ENCODE data around the gene SLC25A6.
"Not testable (repeated sequence)": the region's sequence is repeated elsewhere in the genome, so short reads cannot be mapped to it uniquely, and the experiment has no call there.

The SLC25A6 gene

DNA sequence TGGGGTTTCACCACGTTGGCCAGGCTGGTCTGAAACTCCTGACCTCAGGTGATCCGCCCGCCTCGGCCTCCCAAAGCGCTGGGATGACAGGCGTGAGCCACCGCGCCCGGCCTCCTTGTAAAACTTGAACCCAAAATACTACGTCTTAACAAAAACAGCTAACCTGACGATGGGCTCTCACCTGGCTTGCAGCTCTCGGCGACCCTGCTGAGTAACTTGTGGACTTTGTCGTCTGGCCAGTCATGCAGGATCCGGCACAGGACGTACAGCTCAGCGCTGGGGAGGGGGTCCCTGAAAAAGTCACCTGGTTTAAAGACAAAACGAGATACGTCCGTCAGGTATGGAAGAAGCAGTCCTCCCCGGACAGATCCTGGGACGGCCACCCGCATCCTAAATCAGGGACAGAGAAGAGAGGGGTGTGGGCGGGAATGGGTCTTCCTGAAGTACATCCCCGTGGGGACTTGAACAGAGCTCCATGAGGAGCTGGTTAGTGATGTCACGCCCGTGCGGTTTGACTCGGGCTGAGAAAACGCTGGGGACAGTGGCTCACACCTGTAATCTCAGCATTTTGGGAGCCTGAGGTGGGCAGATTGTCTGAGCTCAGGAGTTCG is 20.7 kb upstream of the SLC25A6 start:
- no peak for DNase-seq

DNA sequence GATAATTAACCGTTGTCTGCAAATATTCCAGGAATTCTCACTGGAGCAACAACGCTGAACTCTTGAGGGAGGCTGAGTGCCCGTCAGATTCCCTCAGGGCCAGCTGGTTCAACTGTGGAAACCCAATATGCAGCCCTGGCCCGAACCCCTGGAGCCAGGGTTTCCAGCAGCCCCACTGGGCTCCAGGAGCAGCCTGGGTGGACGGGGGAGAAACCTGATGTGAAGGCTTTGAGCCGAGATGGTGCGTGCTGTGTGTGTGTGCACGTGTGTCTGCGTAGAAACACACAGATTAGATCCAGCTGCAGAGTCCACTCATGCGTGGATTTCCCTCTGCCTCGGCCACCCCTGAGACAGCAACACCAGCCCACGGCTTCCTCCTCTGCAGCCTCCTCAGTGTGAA is 19.4 kb upstream of the SLC25A6 start:
- no peak for DNase-seq

DNA sequence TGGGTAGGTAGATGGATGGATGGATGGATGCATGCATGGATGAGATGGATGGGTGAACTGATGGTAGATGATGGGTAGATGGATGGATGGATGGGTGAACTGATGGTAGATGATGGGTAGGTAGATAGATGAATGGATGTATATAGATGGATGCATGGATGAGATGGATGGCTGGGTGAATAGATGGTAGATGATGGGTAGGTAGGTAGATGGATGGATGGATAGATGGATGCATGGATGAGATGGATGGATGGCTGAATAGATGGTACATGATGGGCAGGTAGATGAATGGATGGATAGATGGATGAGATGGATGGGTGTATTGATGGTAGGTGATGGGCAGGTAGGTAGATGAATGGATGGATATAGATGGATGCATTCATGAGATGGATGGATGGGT is 15.1 kb upstream of the SLC25A6 start:
- no peak for DNase-seq

DNA sequence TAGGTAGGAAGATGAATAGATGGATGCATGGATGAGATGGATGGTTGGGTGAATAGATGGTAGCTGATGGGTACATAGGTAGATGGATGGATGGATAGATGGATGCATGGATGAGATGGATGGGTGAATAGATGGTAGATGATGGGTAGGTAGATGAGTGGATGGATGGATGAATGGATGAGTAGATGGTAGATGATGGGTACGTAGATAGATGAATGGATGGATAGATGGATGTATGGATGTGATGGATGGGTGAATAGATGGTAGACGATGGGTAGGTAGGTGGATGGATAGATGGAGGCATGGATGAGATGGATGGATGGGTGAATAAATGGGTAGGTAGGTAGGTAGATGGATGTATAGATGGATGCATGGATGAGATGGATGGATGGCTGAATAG is 13.9 kb upstream of the SLC25A6 start:
- not testable (repeated sequence) for DNase-seq

DNA sequence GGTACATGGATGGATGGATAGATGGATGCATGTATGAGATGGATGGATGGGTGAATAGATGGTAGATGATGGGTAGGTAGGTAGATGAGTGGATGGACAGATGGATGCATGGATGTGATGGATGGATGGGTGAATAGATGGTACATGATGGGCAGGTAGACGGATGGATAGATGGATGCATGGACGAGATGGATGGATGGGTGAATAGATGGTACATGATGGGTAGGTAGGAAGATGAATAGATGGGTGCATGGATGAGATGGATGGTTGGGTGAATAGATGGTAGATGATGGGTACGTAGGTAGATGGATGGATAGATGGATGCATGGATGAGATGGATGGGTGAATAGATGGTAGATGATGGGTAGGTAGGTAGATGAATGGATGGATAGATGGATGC is 12.0 kb upstream of the SLC25A6 start:
- not testable (repeated sequence) for DNase-seq

DNA sequence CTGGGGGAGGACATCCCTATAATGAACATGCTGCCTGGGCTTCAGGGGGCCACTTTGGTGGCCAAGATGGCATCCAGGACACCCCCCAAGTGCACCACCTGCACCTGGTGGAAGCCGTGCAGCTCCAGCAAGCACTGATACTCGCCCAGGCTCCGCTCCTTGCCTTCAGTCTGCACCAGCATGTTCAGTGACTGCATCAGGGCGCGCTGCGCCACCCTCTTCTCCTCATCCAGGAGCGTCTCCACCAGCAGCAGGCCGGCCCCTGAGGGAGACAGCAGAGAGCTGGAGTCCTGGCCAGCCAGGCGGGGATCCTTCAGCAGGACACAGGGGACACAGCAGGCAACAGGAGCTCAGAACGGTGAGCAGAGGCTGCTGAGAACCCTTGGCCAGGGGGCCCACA is 11.3 kb upstream of the SLC25A6 start:
- no peak for DNase-seq

DNA sequence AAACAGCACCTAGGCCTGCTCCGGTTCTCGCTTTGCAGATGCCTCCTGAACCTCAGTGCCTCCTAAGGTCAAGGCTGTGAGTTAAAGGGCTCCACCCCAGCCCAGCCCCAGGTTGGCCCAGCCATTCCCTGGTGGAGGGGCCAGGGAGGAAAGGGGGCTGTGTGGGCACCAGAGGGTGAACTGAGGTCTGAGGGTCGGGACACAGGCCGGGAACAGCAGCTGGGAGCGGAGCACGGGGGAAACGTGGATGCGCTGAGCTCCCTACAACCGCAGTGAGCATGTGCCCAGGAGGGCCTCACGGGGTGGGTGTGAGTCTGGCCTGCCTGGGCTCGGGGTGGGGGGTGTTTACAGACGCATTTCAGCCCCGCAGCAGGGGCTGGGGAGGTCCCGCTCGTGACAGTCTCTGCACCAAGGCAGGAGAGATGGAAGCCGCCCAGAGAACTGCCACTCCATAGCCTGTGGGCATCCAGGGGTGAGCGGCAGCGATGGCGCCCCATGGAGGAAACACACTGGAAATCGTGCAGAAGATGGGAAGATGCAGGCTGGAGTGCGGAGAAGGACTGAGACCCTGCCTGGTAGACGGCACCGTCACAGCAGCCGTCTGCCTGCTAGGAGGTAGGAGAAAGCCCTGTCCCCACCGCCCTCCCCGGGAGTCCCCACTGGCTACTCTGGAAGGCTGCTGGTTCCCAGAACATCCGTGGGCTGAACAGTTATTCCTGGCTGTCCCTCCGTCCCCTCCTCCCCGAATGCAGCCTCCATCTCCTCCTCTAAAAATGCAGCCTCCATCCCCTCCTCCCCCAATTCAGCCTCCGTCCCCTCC is 9.9 kb upstream of the SLC25A6 start:
- no peak for DNase-seq

DNA sequence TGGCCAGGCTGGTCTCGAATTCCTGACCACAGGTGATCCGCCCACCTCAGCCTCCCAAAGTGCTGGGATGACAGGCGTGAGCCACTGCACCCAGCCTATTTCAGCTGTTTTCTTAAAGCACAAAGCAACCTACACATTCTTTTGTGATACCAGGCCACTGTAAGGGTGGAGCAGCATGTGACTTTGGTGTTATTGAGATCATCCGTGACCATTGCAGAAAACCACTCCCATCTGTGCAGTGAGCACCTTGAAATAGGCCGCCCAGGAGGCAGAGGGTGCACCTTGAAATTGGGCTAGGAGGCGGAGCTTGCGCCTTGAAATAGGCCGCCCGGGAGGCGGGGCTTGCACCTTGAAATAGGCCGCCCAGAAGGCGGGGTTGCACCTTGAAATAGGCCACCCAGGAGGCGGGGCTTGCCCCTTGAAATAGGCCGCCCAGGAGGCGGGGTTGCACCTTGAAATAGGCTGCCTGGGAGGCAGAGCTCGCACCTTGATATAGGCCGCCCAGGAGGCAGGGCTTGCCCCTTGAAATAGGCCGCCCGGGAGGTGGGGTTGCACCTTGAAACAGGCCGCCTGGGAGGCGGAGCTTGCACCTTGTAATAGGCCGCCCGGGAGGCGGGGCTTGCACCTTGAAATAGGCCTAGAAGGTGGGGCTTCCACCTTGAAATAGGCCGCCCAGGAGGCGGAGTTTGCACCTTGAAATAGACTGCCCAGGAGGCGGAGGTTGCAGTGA is 9.0 kb upstream of the SLC25A6 start:
- no peak for DNase-seq

DNA sequence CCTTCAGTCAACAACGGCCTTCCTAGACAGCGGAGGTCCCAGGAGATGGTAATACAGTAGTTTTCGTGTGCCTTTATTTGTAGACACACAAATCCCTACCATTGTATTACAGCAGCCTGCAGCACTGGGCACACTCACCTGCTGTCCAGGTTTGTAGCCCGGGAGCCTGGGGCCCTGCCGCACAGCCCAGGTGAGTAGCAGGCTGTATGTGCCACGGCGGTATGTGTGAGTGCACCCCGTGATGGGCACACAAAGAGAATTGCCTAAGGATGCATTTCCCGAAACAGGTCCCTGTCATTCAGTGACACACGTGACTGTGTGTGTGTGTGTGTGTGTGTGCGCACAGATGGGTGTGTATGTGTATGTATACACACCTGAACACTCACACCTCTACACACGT is 8.1 kb upstream of the SLC25A6 start:
- no peak for DNase-seq

DNA sequence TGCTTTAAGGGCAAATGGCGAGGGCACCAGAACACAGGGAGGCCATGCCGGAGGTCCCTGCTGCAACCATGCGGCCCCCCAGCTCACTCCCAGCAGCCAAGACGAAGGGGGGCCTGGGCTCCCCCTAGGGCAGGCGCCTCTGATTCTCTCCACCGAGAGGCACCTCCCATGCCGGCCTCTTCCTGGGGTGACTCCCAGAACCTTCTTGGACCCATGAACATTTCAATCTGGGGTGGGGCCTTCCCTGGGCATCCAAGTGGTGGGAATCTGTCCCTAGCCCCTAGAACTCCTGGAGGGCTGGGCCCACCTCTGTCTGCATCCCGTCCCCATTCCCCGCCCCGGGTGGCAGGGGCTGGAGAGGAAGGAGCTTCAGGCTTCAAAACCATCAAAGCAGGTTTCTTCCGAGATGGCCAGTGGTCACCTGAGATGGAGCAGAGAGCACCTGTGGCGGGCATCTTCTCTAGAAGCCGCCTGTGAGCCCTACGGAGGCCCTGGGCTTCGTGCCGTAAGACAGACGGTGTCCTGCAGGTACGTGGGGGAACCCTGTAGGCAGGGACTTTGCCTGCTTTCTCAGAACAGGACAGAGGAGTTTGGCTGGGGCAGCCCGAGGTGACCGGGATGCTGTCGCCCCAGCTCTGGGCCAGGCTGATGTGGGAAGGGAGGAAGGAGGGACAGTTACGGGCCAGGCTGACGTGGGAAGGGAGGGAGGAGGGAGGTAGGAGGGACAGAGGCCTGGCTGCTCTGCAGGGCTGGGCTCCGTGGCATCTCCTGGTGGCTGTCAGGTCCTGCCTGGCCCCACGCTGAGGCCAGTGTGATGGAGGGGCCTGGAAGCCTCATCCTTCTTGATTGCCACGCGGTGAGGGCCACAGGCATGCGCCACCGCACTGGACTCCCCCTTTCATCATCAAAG is 6.8 kb upstream of the SLC25A6 start:
- DNase-seq = no peak

DNA sequence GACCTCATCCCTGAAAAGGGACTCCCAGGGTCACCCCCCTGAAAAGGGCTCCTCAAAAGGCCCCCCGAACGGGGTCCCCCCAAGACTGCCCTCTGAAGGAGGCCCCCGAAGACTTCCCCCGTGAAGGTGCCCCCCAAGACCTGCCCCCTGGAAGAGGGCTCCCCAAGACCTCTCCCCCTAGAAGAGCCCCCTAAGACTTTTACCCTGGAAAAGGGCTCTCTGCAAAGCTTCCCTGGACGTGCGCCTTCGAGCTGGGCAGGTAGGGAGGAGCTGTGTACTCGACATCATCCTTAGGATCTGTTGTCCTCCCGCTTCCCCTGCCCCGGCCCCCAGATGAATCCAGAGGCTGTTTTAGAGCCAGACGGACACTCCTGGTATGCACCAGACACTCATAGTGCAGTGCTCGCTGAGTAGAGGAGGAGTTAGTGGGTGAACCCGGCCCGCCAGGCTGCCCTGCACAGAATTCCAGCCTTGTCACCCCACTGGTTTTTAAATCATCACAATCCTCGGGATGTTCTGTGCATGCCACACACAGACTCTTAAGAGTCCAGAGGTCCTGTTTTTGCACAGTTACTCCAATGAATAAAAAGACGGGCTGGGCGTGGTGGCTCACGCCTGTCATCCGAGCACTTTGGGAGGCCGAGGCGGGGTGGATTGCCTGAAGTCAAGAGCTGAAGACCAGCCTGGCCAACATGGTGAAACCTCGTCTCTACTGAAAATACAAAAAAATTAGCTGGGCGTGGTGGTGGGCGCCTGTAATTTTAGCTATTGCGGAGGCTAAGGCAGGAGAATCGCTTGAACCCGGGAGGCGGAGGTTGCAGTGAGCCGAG is 5.7 kb upstream of the SLC25A6 start:
- no peak for DNase-seq

DNA sequence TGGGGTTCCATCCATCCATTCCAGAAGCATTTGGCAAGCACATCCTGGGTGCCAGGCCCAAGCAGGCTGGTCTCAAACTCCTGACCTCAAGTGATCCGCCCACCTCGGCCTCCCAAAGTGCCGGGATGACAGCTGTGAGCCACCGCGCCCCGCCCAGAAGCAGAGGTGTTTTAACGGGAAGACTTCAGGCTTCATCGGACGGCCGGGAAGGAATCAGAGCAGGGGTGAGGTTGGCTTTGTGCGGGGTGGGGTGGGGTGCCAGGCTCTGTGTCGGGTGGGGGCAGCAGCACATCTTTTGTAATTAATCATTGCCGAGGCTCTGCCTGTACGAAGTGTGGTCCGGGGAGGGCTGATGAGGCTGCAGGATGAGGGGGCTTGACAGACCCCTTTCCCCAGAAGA is 5.1 kb upstream of the SLC25A6 start:
- DNase-seq = no peak

DNA sequence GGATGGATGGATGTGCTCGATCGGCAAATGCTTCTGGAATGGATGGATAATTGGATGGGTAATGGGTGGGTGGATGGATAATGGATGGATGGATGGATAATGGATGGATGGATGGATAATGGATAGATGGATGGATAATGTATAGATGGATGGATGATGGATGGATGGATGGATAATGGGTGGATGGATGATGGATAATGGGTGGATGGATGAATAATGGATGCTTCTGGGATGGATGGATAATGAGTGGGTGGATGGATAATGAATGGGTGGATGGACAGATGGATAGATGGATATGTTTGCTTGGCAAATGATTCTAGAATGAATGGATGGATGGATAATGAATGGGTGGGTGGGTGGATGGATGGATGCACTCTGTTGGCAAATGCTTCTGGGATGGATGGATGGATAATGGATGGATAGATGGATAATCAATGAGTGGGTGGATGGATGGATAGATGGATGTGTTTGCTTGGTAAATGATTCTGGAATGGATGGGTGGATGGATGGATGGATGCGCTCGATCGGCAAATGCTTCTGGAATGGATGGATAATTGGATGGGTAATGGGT is 3.8 kb upstream of the SLC25A6 start:
- no peak for DNase-seq

DNA sequence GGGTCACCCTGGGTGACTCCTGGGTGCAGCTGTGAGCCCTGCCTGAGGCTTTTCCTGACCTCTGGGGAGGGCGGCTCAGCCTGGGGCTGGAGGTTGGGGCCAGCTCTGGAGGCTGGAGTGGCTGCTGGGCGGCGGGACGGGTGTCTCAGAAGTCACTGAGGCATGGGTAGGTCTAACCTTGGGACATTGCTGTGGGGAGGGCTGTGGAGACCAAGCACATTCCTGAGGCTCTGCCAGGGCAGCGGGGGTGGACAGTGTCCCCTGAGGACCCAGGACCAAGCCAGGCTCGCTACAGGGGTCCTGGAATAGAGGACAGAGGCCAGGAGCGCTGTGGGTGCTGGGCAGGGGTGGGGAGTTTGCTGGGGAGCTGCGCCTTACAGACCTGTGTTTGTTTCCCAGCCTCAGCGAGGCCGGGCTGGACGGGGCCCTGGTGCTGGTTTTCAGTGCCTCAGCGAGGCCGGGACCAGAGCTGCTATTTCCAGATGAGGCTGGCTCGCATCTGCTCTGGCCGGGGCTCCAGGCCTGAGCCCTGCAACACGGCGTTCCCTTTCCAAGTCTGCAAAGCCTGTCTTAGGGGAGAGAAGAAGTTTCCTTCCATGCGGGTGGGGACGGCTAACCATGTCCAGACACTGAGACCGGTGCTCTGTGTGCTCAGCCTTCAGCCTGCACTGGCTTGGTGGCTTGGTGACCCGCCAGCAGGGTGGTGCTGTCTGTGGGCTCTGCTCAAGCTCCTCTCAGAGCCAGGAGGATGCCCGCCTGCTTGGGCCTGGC is 3.0 kb upstream of the SLC25A6 start:
- no peak for DNase-seq

DNA sequence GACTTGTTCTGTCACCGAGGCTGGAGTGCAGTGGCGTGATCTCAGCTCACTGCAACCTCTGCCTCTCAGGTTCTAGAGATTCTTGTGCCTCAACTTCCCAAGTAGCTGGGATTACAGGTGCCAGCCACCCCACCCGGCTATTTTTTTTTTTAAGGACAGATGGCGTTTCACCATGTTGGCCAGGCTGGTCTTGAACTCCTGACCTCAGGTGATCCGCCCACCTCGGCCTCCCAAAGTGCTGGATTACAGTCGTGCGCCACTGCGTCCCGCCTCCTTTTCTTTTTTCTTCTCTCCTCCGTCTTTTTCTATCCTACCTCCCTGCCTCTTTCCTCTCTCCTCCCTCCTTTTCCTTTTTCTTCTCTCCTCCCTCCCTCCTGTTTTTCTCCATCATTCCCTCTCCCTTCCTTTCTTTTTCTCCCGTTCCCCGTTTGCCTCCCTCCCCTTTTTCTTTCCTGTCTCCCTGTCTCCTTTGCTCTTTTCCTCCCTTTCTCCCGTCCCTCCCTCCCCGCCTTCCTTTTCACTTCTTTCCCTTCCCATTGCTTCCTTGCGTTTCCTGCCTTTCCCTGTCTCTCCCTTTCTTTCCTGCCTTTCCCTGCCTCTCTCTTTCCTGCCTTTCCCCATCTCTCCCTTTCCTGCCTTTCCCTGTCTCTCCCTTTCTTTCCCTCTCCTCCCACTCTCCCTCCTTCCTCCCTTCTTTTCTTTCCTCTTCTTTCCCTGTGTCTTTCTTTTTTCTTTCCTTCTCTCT is 2.1 kb upstream of the SLC25A6 start:
- DNase-seq = no peak

DNA sequence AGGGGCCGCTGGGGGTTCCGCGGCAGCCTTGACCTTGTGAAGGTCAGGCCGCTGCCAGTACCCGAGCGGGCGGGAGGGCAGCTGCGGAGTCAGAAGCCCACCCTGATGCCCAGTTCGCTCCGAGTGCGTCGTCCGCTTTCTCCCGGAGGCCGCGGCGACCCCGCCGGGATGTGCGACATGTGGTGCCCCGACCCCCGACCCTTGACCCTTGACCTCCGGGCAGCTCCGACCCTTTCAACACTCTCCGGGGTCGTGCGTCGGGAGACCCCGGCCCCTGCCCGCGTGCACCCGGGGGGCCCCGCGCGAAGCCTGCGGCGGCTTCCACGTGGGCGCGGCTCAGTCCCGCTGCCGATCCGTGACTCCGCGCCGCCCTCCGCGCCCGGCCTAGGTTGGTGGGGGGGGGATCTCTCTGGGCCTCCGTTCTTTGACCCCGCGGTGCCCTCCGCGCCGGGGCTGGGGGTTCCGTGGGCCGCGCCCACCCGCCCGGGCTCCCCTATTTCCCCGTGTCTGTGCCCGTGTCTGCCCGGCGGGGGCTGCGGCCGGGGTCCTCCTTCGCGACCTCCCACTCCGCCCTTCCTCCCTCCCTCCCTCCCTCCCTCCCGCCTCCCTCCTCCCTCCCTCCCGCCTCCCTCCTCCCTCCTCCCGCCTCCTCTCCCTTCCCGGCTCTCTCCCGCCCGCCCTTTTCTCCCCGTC is 609 bp upstream of the SLC25A6 start:
- no peak for DNase-seq

DNA sequence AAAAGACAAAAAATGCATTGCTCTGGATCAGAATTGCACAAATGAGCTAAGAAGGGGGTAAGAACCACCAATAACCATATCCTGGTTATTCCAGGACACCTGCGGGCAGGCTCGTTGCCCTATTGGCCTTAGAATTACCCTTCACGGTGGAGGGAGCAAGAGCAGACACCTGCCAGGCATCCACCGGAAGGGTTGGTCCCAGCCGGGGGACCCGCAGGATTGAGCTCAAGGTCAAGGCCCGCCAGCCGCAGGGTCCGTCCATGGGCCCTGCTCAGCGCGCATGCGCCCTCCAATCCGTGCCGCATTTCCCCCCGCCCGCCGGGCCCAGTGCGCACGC is 575 bp downstream of the SLC25A6 start:
- no peak for DNase-seq

DNA sequence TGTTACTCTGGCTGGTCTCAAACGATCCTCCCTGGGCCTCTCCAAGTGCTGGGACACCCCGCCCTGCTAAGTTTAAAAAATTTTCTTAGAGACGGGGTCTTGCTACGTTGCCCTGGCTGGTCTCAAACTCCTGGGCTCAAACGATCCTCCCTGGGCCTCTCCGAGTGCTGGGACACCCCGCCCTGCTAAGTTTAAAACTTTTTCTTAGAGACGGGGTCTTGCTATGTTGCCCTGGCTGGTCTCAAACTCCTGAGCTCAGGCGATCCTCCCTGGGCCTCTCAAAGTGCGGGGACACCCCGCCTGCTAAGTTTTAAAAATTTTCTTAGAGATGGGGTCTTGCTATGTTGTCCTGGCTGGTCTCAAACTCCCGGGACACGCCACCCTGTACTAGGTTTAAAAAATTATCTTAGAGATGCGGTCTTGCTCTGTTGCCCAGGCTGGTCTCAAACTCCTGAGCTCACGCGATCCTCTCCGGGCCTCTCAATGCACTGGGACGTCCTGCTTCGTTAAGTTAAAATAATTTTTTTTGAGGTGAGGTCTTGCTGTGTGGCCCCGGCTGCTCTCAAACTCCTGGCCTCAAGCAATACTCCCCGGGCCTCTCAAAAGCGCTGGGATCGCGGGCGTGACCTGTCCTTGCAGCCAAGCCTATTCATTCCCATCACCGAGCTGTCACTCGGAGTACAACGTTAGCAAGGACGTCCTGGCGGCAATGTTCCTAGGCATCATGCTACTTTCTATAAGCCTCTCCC is 1.1 kb downstream of the SLC25A6 start:
- no peak for DNase-seq

DNA sequence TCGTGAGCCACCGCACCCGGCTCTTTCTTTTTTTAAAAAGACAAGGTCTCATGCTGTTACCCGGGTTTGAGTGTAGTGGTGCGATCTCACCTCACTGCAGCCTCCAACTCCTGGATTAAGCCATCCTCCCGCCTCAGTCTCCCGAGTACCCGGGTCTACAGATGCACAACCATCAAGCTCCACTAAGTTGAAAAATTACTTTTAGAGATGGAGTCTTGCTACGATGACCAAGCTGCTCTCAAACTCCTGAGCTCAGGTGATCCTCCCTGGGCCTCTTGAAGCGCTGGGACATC is 2.0 kb downstream of the SLC25A6 start:
- no peak for DNase-seq

Data from GDM1 (cell line).